ENCODE data around the gene YWHAQ.

The YWHAQ gene

GRCh38 chr2:9634133-9634532 lies 3.3 kb upstream of the YWHAQ start:
- TF ChIP-seq CTCF (IDR thresholded peaks at IDR 0.05) = no peak
- Histone ChIP-seq H3K4me3 (no peak overlapping the region), H3K27ac (no peak overlapping the region)
- DNase-seq (ENCODE audit: low spot score) = no peak

- Histone ChIP-seq H3K27ac (peak overlapping the region; percentile 69 to 84), H3K4me3 (no peak overlapping the region)
- DNase-seq (ENCODE audit: low spot score) = no peak
- no peak for TF ChIP-seq CTCF (IDR thresholded peaks at IDR 0.05)
Observed at GRCh38 chr2:9631878-9632700, 1.3 kb upstream of the YWHAQ start.

GRCh38 chr2:9631553-9631819 lies 689 bp upstream of the YWHAQ start:
- Histone ChIP-seq H3K4me3 (peak overlapping the region; percentile 84), H3K27ac (peak overlapping the region; percentile 69 to 84)
- TF ChIP-seq CTCF (IDR thresholded peaks at IDR 0.05) = no peak
- no peak for DNase-seq (ENCODE audit: low spot score)

GRCh38 chr2:9630117-9630735 lies 571 bp downstream of the YWHAQ start:
- peak; percentile 84 for DNase-seq (ENCODE audit: low spot score)
- TF ChIP-seq CTCF (IDR thresholded peaks at IDR 0.05) = no peak
- H3K27ac ChIP-seq = peak overlapping the region; percentile 94 to 97

GRCh38 chr2:9629222-9630116 lies 1.3 kb downstream of the YWHAQ start:
- peak overlapping the region; percentile 84 for H3K4me3 ChIP-seq
- DNase-seq (ENCODE audit: low spot score) = no peak
- H3K27ac ChIP-seq = peak overlapping the region; percentile 94 to 97
- TF ChIP-seq CTCF (IDR thresholded peaks at IDR 0.05) = no peak

More at GRCh38 chr2:9630117-9630735, 571 bp downstream of the YWHAQ start:
- H3K4me3 ChIP-seq = peak overlapping the region; percentile 84

- TF ChIP-seq CTCF (IDR thresholded peaks at IDR 0.05) = no peak
- H3K4me3 ChIP-seq = no peak overlapping the region
- no peak for DNase-seq (ENCODE audit: low spot score)
Observed at GRCh38 chr2:9627310-9627709, 3.5 kb downstream of the YWHAQ start.

More at GRCh38 chr2:9627310-9627709, 3.5 kb downstream of the YWHAQ start:
- no peak overlapping the region for H3K27ac ChIP-seq
